ENCODE data around the gene IGF2. TPM values are rescaled to one million over a fixed set of nuclear protein-coding genes. Genes with fewer than 3 reads are reported as not detected.

The IGF2 gene
- total and polyA plus RNA-seq, 2 donors from 2014 or later, result 10.2 to 30.5 TPM

DNA sequence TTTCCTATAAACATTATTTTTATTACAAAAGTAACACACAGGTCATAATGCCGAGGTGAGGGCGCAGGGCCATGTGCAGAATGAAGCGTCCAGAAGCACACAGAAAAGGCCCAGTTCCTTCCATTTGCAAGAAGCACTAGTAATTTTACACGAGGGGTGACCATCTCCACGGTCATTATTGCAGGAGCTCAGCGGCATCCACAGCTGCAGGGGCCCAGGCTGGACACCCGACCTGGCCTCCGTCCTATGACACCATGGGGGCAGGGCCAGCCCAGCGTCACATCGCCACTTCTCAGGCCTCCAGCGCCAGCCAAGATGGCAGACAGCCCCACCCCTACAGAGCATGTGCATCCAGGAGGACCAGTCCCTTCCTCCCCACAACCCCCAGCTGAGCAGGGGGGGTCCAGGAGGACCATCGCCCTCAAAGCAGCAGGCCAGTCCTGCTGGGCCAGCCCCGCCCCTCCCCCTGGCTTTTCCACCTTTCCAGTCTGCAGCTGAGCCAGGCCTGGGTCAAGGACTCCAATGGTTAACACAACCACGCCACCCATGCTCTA is 3.5 kb downstream of the IGF2 start:
- peaks cover 0 to 8% (median 0%) of the 10 kb centered on the region in 3 donors for H3K36me3 ChIP-seq (ENCODE audit: control insufficient read depth in 2 of 3, insufficient read depth in 3 of 3, low read length in 3 of 3)
- no peak overlapping the region for H3K27ac ChIP-seq (ENCODE audit: low read depth in 2 of 2, low read length in 2 of 2)
- DNase-seq (peak in 3 of 5 donors; percentile 39 to 74 (median 50)), FAIRE-seq (no peak)
- TF ChIP-seq, protein P1, sequence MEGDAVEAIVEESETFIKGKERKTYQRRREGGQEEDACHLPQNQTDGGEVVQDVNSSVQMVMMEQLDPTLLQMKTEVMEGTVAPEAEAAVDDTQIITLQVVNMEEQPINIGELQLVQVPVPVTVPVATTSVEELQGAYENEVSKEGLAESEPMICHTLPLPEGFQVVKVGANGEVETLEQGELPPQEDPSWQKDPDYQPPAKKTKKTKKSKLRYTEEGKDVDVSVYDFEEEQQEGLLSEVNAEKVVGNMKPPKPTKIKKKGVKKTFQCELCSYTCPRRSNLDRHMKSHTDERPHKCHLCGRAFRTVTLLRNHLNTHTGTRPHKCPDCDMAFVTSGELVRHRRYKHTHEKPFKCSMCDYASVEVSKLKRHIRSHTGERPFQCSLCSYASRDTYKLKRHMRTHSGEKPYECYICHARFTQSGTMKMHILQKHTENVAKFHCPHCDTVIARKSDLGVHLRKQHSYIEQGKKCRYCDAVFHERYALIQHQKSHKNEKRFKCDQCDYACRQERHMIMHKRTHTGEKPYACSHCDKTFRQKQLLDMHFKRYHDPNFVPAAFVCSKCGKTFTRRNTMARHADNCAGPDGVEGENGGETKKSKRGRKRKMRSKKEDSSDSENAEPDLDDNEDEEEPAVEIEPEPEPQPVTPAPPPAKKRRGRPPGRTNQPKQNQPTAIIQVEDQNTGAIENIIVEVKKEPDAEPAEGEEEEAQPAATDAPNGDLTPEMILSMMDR (IDR thresholded peaks at IDR 0.05; ENCODE audit: borderline replicate concordance, extremely low read depth, insufficient read depth), result no peak
- H3K4me3 ChIP-seq (ENCODE audit: low read length in 3 of 3), result peak overlapping the region in 1 of 3 donors; percentile 34
- no peak overlapping the region for H3K9ac ChIP-seq (ENCODE audit: low read length in 3 of 3)
- peaks cover 0 to 3% (median 0%) of the 10 kb centered on the region in 3 donors for H3K4me1 ChIP-seq (ENCODE audit: control insufficient read depth in 2 of 3, insufficient read depth in 2 of 3, low read depth in 1 of 3, low read length in 3 of 3)
- H3K9me3 ChIP-seq (ENCODE audit: control insufficient read depth in 2 of 3, insufficient read depth in 1 of 3, low read length in 3 of 3), result peaks cover 0 to 3% (median 0%) of the 10 kb centered on the region in 3 donors
- peaks cover 2% of the 10 kb centered on the region for H3K27me3 ChIP-seq (ENCODE audit: control insufficient read depth, insufficient read depth, low read length)
- intact Hi-C loops (cut with DNase I), result no loop called here

DNA sequence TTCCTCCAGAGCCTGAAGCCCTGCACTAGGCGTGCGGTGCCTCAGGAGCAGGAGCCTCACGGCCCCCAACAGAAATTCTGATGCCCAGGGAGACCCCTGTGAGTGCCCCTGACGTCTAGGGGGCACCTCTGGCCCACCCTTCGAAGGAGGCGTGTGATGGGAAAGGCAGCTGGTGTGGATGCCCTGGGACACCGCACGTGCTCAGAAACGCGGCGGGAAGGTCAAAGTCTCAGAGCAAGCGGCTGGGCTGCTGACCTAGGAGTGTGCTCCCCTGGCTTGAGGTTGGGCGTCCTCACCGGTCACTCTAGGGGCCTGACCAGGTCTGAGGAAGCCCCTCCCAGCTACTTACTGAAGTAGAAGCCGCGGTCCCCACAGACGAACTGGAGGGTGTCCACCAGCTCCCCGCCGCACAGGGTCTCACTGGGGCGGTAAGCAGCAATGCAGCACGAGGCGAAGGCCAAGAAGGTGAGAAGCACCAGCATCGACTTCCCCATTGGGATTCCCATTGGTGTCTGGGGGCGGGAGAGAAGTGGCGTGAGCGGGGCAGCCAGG is 4.1 kb downstream of the IGF2 start:
- no peak overlapping the region for H3K9ac ChIP-seq (ENCODE audit: low read length in 3 of 3)
- DNase-seq (peak in 2 of 5 donors; percentile 54 to 61), FAIRE-seq (no peak)
- H3K27me3 ChIP-seq (ENCODE audit: control insufficient read depth, insufficient read depth, low read length), result peaks cover 2% of the 10 kb centered on the region
- H3K36me3 ChIP-seq (ENCODE audit: control insufficient read depth in 2 of 3, insufficient read depth in 3 of 3, low read length in 3 of 3), result peaks cover 0 to 8% (median 0%) of the 10 kb centered on the region in 3 donors
- H3K27ac ChIP-seq (ENCODE audit: low read depth in 2 of 2, low read length in 2 of 2), result no peak overlapping the region
- H3K4me3 ChIP-seq (ENCODE audit: low read length in 3 of 3), result peak overlapping the region in 1 of 3 donors; percentile 6
- TF ChIP-seq, protein P1 (IDR thresholded peaks at IDR 0.05; ENCODE audit: borderline replicate concordance, extremely low read depth, insufficient read depth), result no peak
- H3K9me3 ChIP-seq (ENCODE audit: control insufficient read depth in 2 of 3, insufficient read depth in 1 of 3, low read length in 3 of 3), result peaks cover 0 to 3% (median 0%) of the 10 kb centered on the region in 3 donors
- H3K4me1 ChIP-seq (ENCODE audit: control insufficient read depth in 2 of 3, insufficient read depth in 2 of 3, low read depth in 1 of 3, low read length in 3 of 3), result peaks cover 0 to 3% (median 0%) of the 10 kb centered on the region in 3 donors
- intact Hi-C loops (cut with DNase I), result no loop called here

- peaks cover 0 to 3% (median 0%) of the 10 kb centered on the region in 3 donors for H3K9me3 ChIP-seq (ENCODE audit: control insufficient read depth in 2 of 3, insufficient read depth in 1 of 3, low read length in 3 of 3)
- H3K4me1 ChIP-seq (ENCODE audit: control insufficient read depth in 2 of 3, insufficient read depth in 2 of 3, low read depth in 1 of 3, low read length in 3 of 3), result peaks cover 0 to 3% (median 0%) of the 10 kb centered on the region in 3 donors
- DNase-seq (peak in 2 of 5 donors; percentile 57), FAIRE-seq (no peak)
- H3K27me3 ChIP-seq (ENCODE audit: control insufficient read depth, insufficient read depth, low read length), result no peaks in the 10 kb centered on the region
- H3K9ac ChIP-seq (ENCODE audit: low read length in 3 of 3), result no peak overlapping the region
- intact Hi-C loops (cut with DNase I), result no loop called here
- H3K36me3 ChIP-seq (ENCODE audit: control insufficient read depth in 2 of 3, insufficient read depth in 3 of 3, low read length in 3 of 3), result peaks cover 0 to 8% (median 0%) of the 10 kb centered on the region in 3 donors
- H3K27ac ChIP-seq (ENCODE audit: low read depth in 2 of 2, low read length in 2 of 2), result no peak overlapping the region
- no peak overlapping the region for H3K4me3 ChIP-seq (ENCODE audit: low read length in 3 of 3)
- TF ChIP-seq, protein P1 (IDR thresholded peaks at IDR 0.05; ENCODE audit: borderline replicate concordance, extremely low read depth, insufficient read depth), result no peak
Observed at GRCh38 chr11:2134022-2135010, 4.9 kb downstream of the IGF2 start.
